NCI-H2196 (cell line): ENCODE results near the gene TMEM51.
"Not testable (repeated sequence)": the region's sequence is repeated elsewhere in the genome, so short reads cannot be mapped to it uniquely, and the experiment has no call there.

ENCODE experiments used
- DNase-seq: peaks from one replicate; lab custom pipeline; 2025; ENCODE audit not compliant: unreplicated experiment; lab: John Stamatoyannopoulos, UW

The TMEM51 gene

DNA sequence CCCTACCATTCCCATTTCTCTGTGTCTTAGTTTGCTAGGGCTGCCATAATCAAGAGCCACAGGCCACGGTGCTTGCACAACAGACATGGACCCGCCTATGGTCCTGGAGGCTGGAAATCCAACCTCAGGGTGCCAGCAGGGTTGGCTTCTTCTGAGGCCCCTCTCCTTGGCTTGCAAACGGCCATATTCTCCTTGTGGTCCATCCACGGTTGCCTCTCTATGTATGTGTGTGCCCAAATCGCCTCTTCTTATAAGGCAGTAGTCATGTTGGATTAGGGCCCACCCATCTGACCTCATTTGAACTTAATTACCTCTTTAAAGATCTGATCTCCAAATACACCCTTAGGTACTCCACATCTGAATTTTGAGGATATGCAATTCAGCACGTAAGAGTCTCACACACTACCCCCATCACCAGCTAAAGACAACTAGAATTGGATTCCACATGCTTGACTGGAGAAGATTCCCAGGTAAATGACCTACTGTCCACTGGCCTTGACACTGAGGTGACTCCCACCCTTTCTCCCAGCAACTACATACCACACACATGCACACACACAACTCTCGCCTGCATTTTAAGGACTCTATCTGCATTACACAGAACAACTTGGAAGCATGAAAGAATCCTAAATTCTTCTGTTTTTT, 28.3 kb upstream of the TMEM51 start:
- no peak for DNase-seq

DNA sequence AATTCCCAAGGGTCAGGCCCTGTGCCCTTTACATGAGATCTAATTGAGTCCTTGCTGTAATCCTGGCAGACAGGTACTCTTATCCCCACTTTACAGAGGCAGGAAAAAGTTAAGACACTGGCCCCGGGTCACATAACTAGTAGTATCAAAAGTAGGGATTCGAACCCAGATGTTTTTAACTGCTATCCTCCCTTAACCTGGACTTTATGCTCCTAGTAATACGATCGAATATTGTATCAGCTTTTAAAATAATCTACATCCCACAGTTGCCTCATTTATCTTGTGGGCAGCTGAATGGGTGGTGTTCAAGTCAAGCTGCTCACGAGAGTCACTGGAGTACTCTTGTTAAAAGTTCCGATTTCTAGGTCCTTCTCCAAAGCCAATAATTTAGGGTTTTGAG, 25.5 kb upstream of the TMEM51 start:
- no peak for DNase-seq

DNA sequence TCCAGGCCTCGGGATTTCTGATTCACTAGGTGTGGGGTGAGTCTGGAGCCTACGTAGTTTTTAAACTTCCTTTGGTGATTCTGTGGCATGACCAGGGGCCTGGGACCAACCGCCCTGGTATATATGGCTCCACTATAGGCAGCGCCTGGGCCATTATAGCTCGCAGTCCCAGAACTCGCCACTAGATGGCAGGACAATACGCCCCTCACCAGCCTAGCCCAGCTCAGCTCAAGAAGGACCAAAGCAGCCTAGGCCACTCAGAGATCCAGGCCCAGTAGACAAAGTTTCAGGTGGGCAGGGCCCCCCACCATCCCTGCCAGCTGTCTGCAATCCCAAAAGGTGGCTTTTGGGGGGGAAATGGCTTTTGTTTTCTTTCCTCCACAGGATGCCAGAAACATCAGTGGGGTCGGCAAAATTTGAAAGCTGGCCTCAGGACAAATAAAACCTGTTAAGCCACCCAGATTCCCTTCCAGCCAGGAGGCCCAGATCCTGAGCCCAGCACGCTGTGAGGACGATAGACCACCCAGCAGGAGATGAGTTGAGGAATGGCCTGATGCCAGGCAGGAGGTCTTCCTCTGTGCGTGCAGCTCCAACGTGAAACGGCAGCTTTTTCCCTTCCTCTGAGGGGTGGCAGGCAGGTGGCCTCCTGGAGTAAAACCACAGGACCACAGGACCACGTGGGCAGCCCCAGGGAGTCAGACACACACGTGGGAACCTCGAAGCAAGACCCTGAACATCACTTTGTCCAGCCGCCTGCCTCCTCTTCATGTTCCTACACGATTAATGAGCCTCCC, 24.8 kb upstream of the TMEM51 start:
- DNase-seq: peak; percentile 34

DNA sequence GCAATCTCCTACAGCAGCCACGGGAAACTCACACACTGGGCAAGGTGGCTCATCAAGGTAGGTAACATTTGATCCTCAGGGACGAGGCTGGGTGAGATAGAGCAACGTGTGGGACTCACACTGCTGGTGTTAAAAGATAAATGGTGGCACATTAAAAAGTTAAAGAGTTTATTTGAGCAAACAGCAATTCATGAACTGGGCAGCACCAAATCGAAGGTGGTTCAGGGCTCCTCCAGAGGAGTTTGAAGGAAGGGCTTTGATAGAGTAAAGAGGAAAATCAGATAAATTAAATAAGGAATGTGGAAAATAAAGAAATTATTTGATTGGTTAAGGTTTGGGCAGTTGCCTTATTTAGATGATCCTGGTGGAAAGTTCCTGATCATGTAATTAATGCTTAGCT, 23.6 kb upstream of the TMEM51 start:
- DNase-seq: no peak

DNA sequence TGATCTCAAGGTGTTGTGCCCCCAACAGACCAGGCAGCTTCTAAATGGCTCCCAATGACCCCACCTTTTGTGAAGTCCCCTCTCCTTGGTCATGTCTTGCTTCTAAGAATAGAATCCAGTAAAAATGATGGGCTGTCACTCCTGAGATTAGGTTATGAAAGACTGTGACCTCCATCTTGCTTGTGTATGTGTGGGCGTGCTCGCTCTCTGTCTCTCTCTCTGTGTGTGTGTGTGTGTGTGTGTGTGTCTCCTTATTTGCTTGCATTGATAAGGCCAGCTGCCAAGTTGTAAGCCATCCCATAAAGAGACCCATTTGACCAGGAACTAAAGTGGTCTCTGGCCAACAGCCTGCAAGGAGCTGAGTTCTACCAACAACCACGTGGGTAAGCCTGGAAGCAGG, 22.9 kb upstream of the TMEM51 start:
- DNase-seq: no peak

DNA sequence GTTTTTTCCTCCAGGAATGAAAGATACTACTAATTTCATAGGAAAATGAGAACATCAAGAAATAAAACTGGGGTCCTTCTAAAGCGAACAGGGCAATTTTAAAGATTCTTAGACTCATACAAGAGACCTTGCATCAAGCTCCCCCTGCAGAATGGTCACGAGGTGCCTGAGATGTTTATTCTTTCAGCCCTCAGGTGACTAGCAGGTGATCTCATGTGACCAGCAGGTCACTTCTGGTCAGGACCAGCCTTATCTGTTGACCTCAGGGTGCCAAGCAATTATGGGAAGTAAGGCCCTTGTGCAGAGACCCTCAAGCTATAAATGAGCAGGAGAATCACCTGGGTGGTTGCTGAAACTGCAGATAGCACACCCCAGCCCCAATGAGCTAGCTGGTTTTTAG, 20.6 kb upstream of the TMEM51 start:
- DNase-seq: no peak

DNA sequence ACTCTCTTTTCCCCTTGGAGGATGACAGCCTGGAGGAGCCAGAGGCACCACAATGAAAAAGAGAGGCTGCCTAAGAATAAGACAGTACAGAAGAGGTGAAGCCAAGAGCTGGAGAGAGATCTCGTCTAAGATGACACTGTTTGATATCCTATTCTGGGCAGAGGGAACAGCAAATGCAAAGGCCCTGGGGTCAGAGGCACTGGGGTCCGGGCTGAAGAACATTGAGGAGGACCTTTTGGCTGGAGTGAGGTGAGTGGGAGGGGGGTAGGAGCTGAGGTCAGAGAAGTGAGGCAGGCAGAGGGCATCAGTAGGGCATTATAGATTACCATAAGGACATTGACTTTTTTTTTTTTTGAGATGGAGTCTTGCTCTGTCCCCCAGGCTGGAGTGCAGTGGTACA, 19.3 kb upstream of the TMEM51 start:
- no peak for DNase-seq

DNA sequence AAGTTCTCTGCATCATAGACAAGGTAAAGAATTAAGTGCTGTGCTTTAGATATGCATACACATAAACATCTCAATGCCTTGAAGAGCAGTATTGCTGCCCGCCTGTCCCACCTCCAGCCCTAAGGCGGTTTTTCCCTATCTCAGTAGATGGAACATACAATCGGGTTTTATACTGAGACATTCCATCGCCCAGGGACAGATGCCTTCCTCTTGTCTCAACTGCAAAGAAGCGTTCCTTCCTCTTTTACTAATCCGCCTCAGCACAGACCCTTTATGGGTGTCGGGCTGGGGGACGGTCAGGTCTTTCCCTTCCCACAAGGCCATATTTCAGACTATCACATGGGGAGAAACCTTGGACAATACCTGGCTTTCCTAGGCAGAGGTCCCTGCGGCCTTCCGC, 17.9 kb upstream of the TMEM51 start:
- not testable (repeated sequence) for DNase-seq

DNA sequence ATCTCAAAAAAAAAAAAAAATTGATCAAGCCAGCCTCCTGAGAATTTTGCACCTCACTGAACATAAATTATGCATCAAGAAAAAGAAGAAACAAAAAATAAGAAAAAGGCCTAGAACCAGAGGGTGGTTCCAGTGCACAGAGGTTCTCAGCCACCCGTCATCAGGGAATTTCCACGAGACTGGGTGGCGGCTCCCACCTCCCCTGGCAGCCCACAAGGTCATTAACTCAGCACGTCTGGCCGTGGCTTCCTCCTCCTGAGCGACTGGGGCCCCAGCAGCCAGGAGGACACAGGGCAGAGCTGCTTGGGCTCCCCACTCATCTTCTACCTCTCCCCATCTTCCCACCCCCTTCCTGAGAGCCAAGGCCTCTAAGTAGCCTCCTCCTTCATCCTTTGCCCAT, 15.7 kb upstream of the TMEM51 start:
- DNase-seq: no peak

DNA sequence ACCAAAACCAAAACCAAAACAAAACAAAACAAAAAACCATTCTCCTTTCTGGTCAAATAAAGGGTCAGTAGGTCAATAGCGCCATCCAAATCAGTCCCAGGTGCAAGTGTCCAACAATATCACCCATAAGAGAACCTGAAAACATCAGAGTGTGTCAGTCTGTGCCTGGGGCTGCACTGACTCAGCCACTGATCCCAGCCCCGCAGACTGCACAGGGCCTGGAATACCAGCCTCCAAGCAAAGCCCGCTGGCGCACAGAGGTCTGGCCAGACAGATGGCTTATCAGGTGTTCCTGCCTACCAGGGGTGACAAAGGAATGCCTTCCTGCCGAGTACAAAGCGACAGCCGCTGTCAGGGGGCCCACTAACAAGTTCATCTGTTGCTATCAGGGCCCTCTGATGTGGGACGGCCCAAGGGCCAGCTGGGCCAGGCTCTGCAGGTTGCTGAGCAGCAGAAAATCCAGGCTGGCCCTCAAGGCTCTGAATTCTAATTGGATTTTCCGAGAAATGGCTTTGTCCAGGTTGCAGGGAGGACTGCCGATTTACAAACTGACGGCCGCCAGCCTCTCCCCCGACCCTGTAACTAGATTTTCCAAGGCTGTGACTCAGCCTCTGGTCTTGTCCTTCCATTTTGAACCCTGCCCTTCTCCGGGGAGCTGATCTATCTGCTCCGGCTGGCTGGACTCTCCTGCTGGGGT, 13.7 kb upstream of the TMEM51 start:
- no peak for DNase-seq

DNA sequence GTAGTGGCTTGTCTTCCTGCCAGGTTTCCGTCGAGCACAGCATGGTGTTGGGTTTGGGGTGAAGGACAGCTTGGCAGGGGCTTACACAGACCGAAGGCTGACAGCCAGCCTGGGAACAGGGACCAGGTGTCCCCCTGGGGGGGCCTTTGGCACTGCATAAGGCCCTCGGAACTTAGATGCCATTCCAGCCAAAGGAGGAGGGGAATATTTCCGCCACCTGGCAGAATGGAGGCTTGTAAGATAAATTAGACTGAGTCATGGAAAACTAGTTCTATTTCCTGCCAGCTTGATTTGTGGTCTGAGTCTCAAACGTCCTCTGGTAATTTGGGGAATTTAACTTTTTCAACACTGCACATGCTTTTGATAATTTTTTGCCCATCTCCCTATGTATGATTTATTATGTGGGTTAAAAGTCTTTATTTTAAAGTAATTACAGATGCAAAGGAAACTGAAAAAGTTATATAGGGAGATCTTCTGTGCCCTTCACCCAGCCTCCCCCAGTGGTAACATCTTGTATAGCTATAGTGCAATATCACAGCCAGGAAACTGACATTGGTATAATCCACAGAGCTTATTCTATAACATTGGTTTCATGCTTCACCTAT, 11.5 kb upstream of the TMEM51 start:
- DNase-seq: no peak

DNA sequence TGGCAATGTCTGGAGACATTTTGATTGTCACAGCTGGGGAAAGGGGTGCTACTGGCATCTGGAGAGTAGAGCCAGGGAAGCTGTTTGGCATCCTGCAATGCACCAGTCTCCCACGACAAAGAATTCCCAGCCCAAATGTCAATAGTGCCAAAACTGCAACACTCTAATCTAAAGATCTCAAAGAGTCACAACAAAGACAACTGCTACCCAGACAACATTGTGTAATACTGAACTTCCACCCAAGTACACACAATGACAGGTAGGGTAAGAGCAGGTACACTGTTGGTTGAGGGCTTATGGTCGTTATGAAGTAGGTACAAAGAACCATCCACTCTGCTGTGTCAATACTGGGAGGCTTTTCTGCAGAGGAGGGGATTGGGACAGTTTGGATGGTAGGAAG, 8.2 kb upstream of the TMEM51 start:
- no peak for DNase-seq

DNA sequence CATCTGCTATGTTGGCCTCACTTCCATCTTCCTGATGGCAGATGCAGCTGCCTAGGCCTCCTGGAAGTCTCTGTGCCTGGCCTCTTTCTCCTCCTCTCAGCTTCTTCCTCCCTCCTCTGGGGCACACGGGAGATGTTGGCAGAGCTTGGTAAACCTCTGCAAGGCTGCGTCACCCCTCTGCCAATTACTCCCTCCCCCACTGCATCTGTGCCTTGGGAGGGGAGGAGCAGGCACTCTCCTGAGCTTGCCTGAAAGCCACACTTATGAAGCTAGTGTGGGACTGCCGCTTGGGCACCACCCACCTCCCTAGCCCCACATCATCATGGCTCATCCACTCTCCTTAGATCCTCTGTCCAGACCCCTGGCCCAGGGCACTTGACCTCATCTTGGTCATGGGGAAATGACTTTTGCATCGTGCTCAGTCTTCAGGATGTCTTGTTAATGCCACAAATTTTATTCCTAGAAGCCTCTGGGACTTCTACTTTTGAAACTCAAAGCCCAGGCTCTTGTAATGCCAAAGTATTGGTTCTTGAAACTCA, 7.3 kb upstream of the TMEM51 start:
- no peak for DNase-seq

DNA sequence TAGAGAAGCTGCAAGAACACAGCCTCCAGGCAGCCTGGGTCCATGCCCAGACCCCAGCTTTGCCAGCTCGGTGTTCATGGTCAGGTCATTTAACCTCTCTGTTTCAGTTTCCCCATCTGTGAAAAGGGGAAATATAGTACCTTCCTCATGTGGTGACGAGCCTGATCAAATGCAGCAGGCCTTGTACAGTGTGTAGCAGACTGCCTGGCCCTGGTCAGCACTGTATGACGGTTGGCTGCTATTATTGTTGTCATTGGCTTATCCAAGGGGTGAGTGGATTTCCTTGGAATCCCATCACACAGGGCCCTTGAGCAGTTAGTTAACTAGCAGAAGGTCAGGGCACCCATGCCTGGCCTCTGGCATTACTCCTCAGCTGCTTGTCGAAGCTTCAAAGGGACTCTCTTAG, 6.6 kb upstream of the TMEM51 start:
- DNase-seq: no peak

DNA sequence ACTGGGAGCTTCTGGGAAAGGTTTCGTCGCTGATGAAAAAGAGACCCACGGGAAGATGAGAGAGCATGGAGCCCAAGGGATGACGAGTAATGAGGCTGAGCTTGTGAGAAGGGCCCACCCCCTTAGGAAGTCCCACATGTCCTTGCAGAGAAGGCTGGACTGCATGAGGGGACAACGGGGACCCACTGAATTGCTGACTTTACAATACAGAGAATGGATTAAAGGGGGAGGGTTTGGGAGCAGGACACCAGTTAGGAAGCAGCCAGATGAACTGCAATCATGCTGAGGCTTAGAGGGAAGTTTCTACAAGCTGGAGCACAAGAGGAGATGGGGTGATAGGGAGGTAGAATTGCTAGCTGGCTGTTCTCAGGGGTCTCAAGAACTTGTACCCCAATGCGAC, 5.5 kb upstream of the TMEM51 start:
- DNase-seq: no peak

DNA sequence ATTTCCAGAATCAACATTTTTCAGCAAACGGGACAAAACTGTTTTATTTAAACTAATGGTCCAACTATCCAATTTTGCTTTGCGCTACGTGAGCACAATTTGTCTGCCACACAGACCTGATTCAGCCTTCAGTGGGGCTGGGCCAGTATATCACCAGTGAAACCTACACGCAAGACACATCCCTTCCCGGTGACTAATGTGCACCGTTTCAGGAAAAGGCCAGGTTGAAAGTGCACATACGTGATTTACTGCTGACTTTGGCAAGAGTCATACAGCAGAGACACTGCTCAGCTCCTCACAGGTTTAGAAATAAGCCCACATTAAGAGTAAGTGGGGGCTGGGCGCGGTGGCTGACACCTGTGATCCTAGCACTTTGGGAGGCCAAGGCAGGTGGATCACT, 5.1 kb upstream of the TMEM51 start:
- no peak for DNase-seq

DNA sequence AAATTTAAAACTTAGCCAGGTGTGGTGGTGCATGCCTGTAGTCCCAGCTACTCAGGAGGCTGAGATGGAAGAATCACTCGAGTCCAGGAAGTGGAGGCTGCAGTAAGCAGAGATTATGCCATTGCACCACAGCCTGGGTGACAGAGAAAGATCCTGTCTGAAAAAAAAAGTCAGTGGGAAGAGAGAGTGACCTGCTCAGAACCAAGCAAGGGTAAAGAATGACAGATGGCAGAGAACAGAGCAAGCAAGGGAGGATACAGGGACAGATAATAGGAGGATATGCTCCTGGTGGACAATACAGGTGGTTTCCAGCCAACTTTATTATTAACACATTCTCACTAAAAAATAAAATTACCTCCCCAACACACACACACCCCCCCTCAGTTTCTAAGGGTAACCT, 4.6 kb upstream of the TMEM51 start:
- DNase-seq: no peak

DNA sequence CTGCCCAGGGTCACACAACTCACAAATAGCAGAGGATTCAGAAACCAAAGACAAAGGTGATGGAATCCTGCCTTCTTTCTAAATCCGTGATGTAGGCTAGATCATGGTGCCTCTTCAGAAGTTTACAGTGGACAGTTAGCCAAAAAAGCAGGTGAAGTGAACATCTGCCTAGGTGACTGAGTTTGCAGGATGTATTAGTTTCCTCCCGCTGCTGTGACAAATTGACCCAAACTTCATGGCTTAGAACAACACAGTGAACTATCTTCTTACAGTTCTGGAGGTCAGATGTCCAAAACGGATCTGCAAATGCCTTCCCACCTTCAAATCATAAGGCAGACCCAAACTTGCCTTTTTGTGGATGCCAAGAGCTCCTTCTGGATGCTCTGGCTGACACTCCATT, 3.2 kb upstream of the TMEM51 start:
- no peak for DNase-seq

DNA sequence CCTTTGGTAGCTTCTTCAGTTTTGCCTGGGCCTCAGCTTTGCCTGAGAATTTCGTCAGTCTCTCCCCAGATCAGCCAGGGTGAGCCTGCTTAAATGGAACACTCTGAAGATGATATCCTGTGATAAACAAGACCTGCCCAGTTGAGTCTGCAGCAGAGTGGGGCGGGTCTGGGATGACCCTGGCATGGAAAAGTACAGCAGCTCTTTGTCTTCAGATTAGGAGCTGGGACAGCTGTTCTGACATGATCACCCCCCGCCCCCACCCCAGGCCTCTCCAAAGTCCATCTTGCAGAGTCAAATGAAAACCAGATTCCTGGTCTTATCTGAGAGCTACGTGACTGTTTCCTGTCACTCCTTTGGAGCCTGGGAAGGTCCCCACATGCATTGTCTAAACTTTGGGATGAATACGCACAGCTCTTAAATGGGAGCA, 2.2 kb upstream of the TMEM51 start:
- DNase-seq: no peak

DNA sequence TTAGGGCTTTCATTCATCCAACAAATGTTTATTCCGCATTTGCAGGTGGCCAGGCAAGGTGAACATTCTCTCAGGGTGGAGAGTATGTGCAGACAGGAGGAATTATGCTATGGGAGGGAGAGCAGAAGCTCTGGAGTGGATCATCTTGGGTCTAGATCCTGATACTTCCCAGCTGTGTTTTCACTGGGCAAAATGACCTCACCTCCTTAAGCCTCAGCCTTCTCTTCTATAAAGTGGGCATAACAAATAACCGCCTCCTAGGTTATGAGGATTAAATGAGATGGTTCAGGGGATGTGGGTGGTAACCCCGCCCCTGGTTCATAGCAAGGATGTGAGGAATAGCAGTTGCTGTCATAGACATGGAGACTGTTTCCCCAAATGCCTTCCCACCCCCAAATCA, 1.7 kb upstream of the TMEM51 start:
- DNase-seq: no peak

DNA sequence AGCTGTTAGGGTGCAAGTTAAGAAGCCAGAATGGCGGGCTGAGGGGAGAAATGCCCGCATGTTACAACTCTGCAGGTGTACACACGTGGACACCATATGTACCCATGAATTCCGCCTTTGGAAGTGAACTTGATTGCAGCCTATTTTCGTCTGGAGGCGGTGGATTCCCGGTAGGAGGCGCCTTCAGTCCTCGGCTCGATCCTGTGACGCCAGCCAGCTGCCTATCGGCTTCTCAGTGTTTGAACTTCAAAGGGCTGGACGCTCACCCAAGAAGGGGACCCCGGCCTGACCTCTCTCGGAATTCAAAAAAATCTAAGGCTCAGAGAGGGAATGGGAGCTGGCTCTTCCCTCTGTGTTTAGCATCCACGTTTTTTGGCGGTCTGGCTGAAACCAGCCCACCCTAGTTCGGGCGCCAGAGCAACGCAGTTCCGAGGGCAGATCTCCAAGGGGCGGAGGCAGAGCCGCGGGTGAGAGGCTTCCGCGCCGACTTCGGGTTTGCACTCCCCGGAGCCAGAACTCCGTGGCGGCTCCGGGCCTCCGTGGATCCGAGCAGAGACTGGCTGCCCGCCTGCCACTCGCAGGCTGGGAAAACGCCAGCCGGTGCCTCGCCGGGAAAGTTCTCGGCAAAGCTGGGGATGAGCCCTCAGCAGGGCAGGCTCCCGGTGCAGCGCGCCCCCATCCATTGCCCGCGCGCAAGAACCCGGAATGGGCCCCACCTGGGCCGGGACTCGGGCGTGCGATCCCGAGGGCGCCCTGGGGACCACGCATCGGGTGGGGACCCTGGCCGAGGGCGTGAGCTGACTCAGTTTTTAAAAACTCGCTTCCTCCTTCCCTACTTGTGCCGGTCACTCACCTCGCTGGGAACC, 996 bp upstream of the TMEM51 start:
- peak; percentile 64 for DNase-seq
